HUES48 (cell line): Measurements from ENCODE around the gene TM2D1.
"Not testable (repeated sequence)": the region's sequence is repeated elsewhere in the genome, so short reads cannot be mapped to it uniquely, and the experiment has no call there.

Experiments used
- H3K27ac ChIP-seq: one replicate; pipeline ENCODE4 v1.7.0; 2013; ENCODE audit warnings: low read depth, low read length, inconsistent platforms
- H3K27me3 ChIP-seq: 2 replicates; pipeline ENCODE4 v1.6.1; 2013; ENCODE audit warnings: mild to moderate bottlenecking, low read length; ENCODE audit not compliant: control insufficient read depth, insufficient read depth
- H3K36me3 ChIP-seq: 2 replicates; pipeline ENCODE4 v1.6.1; 2013; ENCODE audit warnings: low read length; ENCODE audit not compliant: control insufficient read depth, insufficient read depth
- H3K4me1 ChIP-seq: 2 replicates; pipeline ENCODE4 v1.6.1; 2013; ENCODE audit warnings: mild to moderate bottlenecking, low read length; ENCODE audit not compliant: control insufficient read depth, insufficient read depth
- H3K4me3 ChIP-seq: 2 replicates; pipeline ENCODE4 v1.5.1; 2013; ENCODE audit warnings: mild to moderate bottlenecking, low read depth, low read length
- H3K9ac ChIP-seq: 2 replicates; pipeline ENCODE4 v1.6.1; 2013; ENCODE audit warnings: mild to moderate bottlenecking, low read depth, low read length, moderate library complexity
- H3K9me3 ChIP-seq: 2 replicates; pipeline ENCODE4 v1.6.1; 2013; ENCODE audit warnings: low read length; ENCODE audit not compliant: control insufficient read depth, insufficient read depth

Gene TM2D1

DNA sequence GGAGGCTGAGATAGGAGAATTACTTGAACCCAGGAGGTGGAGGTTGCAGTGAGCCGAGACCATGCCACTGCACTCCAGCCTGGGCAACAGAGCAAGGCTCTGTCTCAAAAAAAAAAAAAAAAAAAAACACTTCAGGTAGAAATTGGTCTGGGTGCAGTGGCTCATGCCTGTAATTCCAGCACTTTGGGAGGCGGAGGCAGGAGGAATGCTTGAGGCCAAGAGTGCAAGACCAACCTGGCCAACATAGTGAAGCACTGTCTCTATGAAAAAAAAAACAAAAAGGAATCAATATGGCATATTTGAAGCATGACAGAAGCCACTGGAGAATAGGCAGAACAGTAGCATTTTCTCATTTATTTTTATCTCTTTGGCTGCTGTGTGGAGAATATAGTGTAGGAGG, 48.1 kb downstream of the TM2D1 start:
- H3K27me3 ChIP-seq, H3K27ac ChIP-seq, H3K9ac ChIP-seq, H3K36me3 ChIP-seq, H3K4me1 ChIP-seq, H3K4me3 ChIP-seq, H3K9me3 ChIP-seq: not testable (repeated sequence)

- Histone ChIP-seq H3K4me3 (no peak overlapping the region), H3K27ac (no peak overlapping the region), H3K9me3 (no peaks in the 10 kb centered on the region), H3K36me3 (no peaks in the 10 kb centered on the region), H3K4me1 (no peaks in the 10 kb centered on the region), H3K9ac (no peak overlapping the region), H3K27me3 (no peaks in the 10 kb centered on the region)
Measured at GRCh38 chr1:61674221-61674620, 50.7 kb downstream of the TM2D1 start.

DNA sequence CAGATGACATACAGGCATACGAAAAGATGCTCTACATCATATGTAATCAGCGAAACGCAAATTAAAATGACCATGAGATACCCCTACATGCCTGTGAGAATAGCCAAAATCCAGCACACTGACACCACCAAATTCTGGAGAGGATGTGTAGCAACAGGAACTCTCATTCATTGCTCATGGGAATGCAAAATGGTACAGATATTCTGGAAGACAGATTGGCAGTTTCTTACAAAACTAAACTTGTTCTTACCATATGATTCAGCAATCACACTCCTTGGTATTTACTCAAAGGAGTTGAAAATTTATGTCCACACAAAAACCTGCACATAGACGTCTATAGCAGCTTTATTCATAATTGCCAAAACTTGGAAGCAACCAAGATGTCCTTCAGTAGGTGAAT, 52.6 kb downstream of the TM2D1 start:
- H3K4me3 ChIP-seq: no peak overlapping the region
- no peak overlapping the region for H3K9ac ChIP-seq
- H3K36me3 ChIP-seq: no peaks in the 10 kb centered on the region
- H3K27me3 ChIP-seq: no peaks in the 10 kb centered on the region
- no peaks in the 10 kb centered on the region for H3K9me3 ChIP-seq
- H3K27ac ChIP-seq: no peak overlapping the region
- H3K4me1 ChIP-seq: no peaks in the 10 kb centered on the region

DNA sequence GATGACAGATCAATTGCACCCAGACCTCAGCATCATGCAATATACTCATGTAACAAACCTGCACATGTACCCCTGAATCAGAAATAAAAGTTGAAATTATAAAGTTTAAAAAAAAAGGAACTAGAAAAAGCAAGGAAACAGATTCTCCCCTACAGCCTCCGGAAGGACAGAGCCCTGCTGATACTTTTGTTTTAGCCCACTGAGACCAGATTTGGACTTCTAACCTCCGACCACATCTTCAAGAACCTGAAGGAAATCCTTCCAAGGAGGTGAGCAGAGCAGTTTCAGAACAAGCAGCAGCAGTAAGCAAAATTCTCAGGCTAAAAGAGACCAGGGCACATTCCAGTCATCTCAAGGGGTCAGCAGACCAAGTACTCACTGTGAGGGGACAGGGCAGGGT, 54.5 kb downstream of the TM2D1 start:
- no peak overlapping the region for H3K27ac ChIP-seq
- H3K36me3 ChIP-seq: no peaks in the 10 kb centered on the region
- H3K9me3 ChIP-seq: no peaks in the 10 kb centered on the region
- H3K4me1 ChIP-seq: no peaks in the 10 kb centered on the region
- no peak overlapping the region for H3K4me3 ChIP-seq
- H3K27me3 ChIP-seq: no peaks in the 10 kb centered on the region
- no peak overlapping the region for H3K9ac ChIP-seq

DNA sequence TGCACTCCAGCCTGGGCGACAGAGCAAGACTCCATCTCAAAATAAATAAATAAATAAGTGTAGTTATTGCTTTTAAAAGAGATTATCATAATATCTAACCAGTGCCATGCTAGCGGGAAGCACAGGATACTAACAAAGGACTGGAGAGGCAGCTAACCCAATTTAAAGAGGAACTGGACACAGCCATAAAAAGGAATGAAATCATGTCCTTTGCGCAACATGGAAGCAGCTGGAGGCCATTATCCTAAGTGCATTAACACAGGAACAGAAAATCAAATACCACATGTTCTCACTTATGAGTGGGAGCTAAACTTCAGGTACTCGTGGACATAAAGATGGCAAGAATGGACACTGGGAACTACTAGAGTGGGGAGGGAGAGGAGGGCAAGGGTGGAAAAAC, 54.9 kb downstream of the TM2D1 start:
- H3K36me3 ChIP-seq: no peaks in the 10 kb centered on the region
- no peak overlapping the region for H3K27ac ChIP-seq
- no peaks in the 10 kb centered on the region for H3K4me1 ChIP-seq
- H3K9me3 ChIP-seq: no peaks in the 10 kb centered on the region
- H3K9ac ChIP-seq: no peak overlapping the region
- H3K27me3 ChIP-seq: no peaks in the 10 kb centered on the region
- no peak overlapping the region for H3K4me3 ChIP-seq

- Histone ChIP-seq H3K36me3 (no peaks in the 10 kb centered on the region), H3K9ac (no peak overlapping the region), H3K27ac (no peak overlapping the region), H3K9me3 (no peaks in the 10 kb centered on the region), H3K4me3 (no peak overlapping the region), H3K4me1 (no peaks in the 10 kb centered on the region), H3K27me3 (no peaks in the 10 kb centered on the region)
Measured at GRCh38 chr1:61659061-61659460, 65.9 kb downstream of the TM2D1 start.

DNA sequence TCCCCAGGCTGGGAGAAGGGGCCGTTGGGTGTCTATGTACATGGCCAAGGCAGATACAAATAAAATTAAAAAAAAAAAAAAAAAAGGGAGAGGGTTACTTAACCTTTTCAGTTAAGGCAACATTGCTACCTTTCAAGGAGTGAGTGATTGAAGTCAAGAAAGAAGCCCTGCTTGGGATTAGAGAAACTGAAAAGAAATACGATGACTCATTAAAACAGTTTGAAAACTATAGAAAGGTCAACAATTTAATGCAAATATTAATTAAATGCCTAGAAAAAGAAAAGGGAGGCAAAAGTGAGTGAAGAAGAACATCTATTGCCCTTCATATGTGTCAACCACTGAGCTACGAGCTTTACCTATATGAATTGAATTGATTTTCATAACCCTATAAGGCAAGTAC, 69.5 kb downstream of the TM2D1 start:
- H3K9me3 ChIP-seq: no peaks in the 10 kb centered on the region
- no peaks in the 10 kb centered on the region for H3K4me1 ChIP-seq
- no peak overlapping the region for H3K9ac ChIP-seq

DNA sequence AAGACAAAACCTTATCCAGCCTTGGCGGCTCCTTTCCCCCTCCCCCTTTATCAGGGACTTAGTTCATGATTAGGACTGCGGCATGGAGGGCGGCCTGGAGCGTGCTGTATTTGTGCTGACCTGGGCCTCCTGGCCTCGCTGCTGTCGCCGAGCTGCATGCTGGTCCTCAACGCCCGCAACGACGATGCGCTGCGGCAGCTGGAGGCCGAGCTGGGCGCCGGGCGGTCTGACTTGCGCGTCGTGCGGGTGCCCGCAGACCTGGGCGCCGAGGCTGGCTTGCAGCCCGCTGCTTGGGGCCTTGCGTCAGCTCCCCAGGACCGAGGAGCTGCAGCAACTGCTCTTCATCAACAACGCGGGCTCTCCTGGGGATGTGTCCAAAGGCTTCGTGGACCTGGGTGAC, 70.9 kb downstream of the TM2D1 start:
- H3K4me1 ChIP-seq: no peaks in the 10 kb centered on the region
- no peak overlapping the region for H3K4me3 ChIP-seq
- H3K9me3 ChIP-seq: no peaks in the 10 kb centered on the region
- H3K27ac ChIP-seq: no peak overlapping the region
- H3K9ac ChIP-seq: no peak overlapping the region
- no peaks in the 10 kb centered on the region for H3K27me3 ChIP-seq
- no peaks in the 10 kb centered on the region for H3K36me3 ChIP-seq

More for the DNA sequence above, 69.5 kb downstream of the TM2D1 start:
- H3K4me3 ChIP-seq: no peak overlapping the region
- no peak overlapping the region for H3K27ac ChIP-seq
- H3K36me3 ChIP-seq: no peaks in the 10 kb centered on the region
- no peaks in the 10 kb centered on the region for H3K27me3 ChIP-seq

- Histone ChIP-seq H3K9ac (no peak overlapping the region), H3K4me1 (no peaks in the 10 kb centered on the region), H3K9me3 (no peaks in the 10 kb centered on the region), H3K4me3 (no peak overlapping the region), H3K36me3 (no peaks in the 10 kb centered on the region), H3K27me3 (no peaks in the 10 kb centered on the region), H3K27ac (no peak overlapping the region)
Measured at GRCh38 chr1:61648983-61649742, 75.8 kb downstream of the TM2D1 start.

GRCh38 chr1:61647142-61647541, 77.8 kb downstream of the TM2D1 start:
- Histone ChIP-seq H3K36me3 (no peaks in the 10 kb centered on the region), H3K9ac (no peak overlapping the region), H3K4me3 (no peak overlapping the region), H3K27ac (no peak overlapping the region), H3K4me1 (peaks cover 7% of the 10 kb centered on the region), H3K9me3 (no peaks in the 10 kb centered on the region), H3K27me3 (no peaks in the 10 kb centered on the region)

- H3K27me3 ChIP-seq: peaks cover 6% of the 10 kb centered on the region; the same call in 1 of the 2 replicates
- no peaks in the 10 kb centered on the region for H3K9me3 ChIP-seq
- H3K27ac ChIP-seq: no peak overlapping the region
- no peak overlapping the region for H3K9ac ChIP-seq
- H3K4me1 ChIP-seq: peaks cover 20% of the 10 kb centered on the region
- H3K4me3 ChIP-seq: no peak overlapping the region
- H3K36me3 ChIP-seq: no peaks in the 10 kb centered on the region
Measured at GRCh38 chr1:61645476-61645875, 79.5 kb downstream of the TM2D1 start.
